ENCODE measurements around the gene STXBP6. TPM values are rescaled to one million over a fixed set of nuclear protein-coding genes. Genes with fewer than 3 reads are reported as not detected.

STXBP6 gene
- total and polyA plus RNA-seq, 2 experiments from 2014 or later, result 19.7 to 29.0 TPM

DNA sequence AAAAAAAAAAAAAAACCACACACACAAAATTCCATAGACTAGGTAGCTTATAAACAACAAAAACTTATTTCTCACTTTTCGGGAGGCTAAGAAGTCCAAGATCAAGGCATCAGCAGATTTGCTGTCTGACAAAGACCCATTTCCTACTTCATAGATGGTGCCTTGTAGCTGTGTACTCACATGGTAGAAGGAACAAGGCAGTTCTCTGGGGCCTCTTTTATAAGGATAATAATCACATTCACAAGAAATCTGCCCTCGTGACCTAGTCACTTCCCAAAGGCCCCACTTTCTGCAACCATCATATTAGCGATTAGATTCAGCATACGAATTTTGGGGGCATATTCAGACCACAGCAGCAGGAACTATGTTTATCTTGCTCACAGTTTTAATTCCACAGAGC, 54.9 kb downstream of the STXBP6 start:
- H3K9me2 ChIP-seq (ENCODE audit: insufficient read depth), result no peaks in the 10 kb centered on the region
- DNase-seq (ENCODE audit: low spot score) (no peak), ATAC-seq (no peak)
- no peak overlapping the region for H3K4me3 Mint-ChIP-seq
- peaks cover 5% of the 10 kb centered on the region; the same call in 1 of the 2 replicates for H3K4me1 ChIP-seq (ENCODE audit: insufficient read depth)
- peaks cover 7% of the 10 kb centered on the region for H3K4me1 Mint-ChIP-seq
- no peak overlapping the region for H3K27ac ChIP-seq (ENCODE audit: low read depth)
- H3K36me3 Mint-ChIP-seq (ENCODE audit: low read depth), result no peaks in the 10 kb centered on the region
- peaks cover 9% of the 10 kb centered on the region; the same call in 1 of the 2 replicates for H3K79me2 ChIP-seq (replicated peaks; ENCODE audit: insufficient read depth)
- no peaks in the 10 kb centered on the region for H3K36me3 ChIP-seq (ENCODE audit: insufficient read depth)
- no peaks in the 10 kb centered on the region for H3K27me3 Mint-ChIP-seq (ENCODE audit: insufficient read depth, low read depth, poor library complexity)
- H3K4me2 ChIP-seq, result no peak overlapping the region
- H3F3A ChIP-seq (replicated peaks; ENCODE audit: low read depth), result no peaks in the 10 kb centered on the region
- no peaks in the 10 kb centered on the region for H3K9me3 Mint-ChIP-seq
- no peak overlapping the region for H3K4me3 ChIP-seq
- H4K20me1 ChIP-seq (replicated peaks; ENCODE audit: insufficient read depth), result no peaks in the 10 kb centered on the region
- H3K27ac Mint-ChIP-seq, result no peak overlapping the region
- H3K27me3 ChIP-seq (ENCODE audit: insufficient read depth), result no peaks in the 10 kb centered on the region
- no peak overlapping the region for H2AFZ ChIP-seq
- TF ChIP-seq NANOG (IDR thresholded peaks at IDR 0.05; ENCODE audit: borderline replicate concordance) (no peak), REST (IDR thresholded peaks at IDR 0.05; ENCODE audit: unreplicated experiment) (no peak), EZH2 (IDR thresholded peaks at IDR 0.05; ENCODE audit: low read depth, unreplicated experiment) (no peak), POLR2AphosphoS5 (IDR thresholded peaks at IDR 0.05; ENCODE audit: low read depth) (no peak), STAT1 (IDR thresholded peaks at IDR 0.05; ENCODE audit: unreplicated experiment) (no peak), JUNB (IDR thresholded peaks at IDR 0.05; ENCODE audit: unreplicated experiment) (no peak), EZH2phosphoT487 (IDR thresholded peaks at IDR 0.05; ENCODE audit: unreplicated experiment) (no peak), ZNF114 (CRISPR knock-in tag; IDR thresholded peaks at IDR 0.05) (no peak), CREB1 (CRISPR knock-in tag; IDR thresholded peaks at IDR 0.05; ENCODE audit: low read depth) (no peak), ZNF331 (CRISPR knock-in tag; IDR thresholded peaks at IDR 0.05; ENCODE audit: low read depth) (no peak), ETS1 (IDR thresholded peaks at IDR 0.05) (no peak)
- TF ChIP-seq, protein P1, sequence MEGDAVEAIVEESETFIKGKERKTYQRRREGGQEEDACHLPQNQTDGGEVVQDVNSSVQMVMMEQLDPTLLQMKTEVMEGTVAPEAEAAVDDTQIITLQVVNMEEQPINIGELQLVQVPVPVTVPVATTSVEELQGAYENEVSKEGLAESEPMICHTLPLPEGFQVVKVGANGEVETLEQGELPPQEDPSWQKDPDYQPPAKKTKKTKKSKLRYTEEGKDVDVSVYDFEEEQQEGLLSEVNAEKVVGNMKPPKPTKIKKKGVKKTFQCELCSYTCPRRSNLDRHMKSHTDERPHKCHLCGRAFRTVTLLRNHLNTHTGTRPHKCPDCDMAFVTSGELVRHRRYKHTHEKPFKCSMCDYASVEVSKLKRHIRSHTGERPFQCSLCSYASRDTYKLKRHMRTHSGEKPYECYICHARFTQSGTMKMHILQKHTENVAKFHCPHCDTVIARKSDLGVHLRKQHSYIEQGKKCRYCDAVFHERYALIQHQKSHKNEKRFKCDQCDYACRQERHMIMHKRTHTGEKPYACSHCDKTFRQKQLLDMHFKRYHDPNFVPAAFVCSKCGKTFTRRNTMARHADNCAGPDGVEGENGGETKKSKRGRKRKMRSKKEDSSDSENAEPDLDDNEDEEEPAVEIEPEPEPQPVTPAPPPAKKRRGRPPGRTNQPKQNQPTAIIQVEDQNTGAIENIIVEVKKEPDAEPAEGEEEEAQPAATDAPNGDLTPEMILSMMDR (conservative IDR thresholded peaks at IDR 0.05; ENCODE audit: low read depth in 2 of 2), result no peak
- TF ChIP-seq, protein P2, sequence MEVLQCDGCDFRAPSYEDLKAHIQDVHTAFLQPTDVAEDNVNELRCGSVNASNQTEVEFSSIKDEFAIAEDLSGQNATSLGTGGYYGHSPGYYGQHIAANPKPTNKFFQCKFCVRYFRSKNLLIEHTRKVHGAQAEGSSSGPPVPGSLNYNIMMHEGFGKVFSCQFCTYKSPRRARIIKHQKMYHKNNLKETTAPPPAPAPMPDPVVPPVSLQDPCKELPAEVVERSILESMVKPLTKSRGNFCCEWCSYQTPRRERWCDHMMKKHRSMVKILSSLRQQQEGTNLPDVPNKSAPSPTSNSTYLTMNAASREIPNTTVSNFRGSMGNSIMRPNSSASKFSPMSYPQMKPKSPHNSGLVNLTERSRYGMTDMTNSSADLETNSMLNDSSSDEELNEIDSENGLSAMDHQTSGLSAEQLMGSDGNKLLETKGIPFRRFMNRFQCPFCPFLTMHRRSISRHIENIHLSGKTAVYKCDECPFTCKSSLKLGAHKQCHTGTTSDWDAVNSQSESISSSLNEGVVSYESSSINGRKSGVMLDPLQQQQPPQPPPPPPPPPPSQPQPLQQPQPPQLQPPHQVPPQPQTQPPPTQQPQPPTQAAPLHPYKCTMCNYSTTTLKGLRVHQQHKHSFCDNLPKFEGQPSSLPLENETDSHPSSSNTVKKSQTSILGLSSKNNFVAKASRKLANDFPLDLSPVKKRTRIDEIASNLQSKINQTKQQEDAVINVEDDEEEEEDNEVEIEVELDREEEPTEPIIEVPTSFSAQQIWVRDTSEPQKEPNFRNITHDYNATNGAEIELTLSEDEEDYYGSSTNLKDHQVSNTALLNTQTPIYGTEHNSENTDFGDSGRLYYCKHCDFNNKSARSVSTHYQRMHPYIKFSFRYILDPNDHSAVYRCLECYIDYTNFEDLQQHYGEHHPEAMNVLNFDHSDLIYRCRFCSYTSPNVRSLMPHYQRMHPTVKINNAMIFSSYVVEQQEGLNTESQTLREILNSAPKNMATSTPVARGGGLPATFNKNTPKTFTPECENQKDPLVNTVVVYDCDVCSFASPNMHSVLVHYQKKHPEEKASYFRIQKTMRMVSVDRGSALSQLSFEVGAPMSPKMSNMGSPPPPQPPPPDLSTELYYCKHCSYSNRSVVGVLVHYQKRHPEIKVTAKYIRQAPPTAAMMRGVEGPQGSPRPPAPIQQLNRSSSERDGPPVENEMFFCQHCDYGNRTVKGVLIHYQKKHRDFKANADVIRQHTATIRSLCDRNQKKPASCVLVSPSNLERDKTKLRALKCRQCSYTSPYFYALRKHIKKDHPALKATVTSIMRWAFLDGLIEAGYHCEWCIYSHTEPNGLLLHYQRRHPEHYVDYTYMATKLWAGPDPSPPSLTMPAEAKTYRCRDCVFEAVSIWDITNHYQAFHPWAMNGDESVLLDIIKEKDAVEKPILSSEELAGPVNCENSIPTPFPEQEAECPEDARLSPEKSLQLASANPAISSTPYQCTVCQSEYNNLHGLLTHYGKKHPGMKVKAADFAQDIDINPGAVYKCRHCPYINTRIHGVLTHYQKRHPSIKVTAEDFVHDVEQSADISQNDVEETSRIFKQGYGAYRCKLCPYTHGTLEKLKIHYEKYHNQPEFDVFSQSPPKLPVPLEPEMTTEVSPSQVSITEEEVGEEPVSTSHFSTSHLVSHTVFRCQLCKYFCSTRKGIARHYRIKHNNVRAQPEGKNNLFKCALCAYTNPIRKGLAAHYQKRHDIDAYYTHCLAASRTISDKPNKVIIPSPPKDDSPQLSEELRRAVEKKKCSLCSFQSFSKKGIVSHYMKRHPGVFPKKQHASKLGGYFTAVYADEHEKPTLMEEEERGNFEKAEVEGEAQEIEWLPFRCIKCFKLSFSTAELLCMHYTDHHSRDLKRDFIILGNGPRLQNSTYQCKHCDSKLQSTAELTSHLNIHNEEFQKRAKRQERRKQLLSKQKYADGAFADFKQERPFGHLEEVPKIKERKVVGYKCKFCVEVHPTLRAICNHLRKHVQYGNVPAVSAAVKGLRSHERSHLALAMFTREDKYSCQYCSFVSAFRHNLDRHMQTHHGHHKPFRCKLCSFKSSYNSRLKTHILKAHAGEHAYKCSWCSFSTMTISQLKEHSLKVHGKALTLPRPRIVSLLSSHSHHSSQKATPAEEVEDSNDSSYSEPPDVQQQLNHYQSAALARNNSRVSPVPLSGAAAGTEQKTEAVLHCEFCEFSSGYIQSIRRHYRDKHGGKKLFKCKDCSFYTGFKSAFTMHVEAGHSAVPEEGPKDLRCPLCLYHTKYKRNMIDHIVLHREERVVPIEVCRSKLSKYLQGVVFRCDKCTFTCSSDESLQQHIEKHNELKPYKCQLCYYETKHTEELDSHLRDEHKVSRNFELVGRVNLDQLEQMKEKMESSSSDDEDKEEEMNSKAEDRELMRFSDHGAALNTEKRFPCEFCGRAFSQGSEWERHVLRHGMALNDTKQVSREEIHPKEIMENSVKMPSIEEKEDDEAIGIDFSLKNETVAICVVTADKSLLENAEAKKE (CRISPR knock-in tag; IDR thresholded peaks at IDR 0.05), result no peak

Measured in GM23338 (cell line).